Right atrium auricular region (tissue), 2 donors: Measurements from ENCODE around the gene HDAC9. TPM values are rescaled to one million over a fixed set of nuclear protein-coding genes. Genes with fewer than 3 reads are reported as not detected.
"Not testable (repeated sequence)": the region's sequence is repeated elsewhere in the genome, so short reads cannot be mapped to it uniquely, and the experiment has no call there.

Experiments
- DNase-seq: peaks from one replicate; pipeline ENCODE4 v3.0.0-alpha.2; 2019; ENCODE audit warnings: low spot score
- H3K27ac ChIP-seq, 2 donors: fragments of 200-600 bp; sonication (generic); 1 replicate in 1 of 2; 2 replicates in 1 of 2; pipeline ENCODE4 v1.5.1; 2016 to 2019
- H3K27me3 ChIP-seq, 2 donors: fragments of 200-600 bp; sonication (generic); one replicate each; pipeline versions ENCODE4 v1.5.1 to v1.6.0; 2017 to 2019
- H3K36me3 ChIP-seq: fragments of 200-600 bp; sonication (generic); one replicate; pipeline ENCODE4 v1.5.1; 2016
- H3K4me1 ChIP-seq, 2 donors: fragments of 200-600 bp; sonication (generic); one replicate each; pipeline versions ENCODE4 v1.5.1 to v1.6.0; 2017 to 2019
- H3K4me3 ChIP-seq, 2 donors: fragments of 200-600 bp; sonication (generic); 1 replicate in 1 of 2; 2 replicates in 1 of 2; pipeline ENCODE4 v1.5.1; 2017 to 2019; ENCODE audit warnings: mild to moderate bottlenecking in 1 of 2, moderate library complexity in 1 of 2
- H3K9me3 ChIP-seq, 2 donors: fragments of 200-600 bp; sonication (generic); one replicate each; pipeline ENCODE4 v1.5.1; 2019
- CTCF ChIP-seq, 2 donors: fragments of 200-600 bp; sonication (generic); IDR thresholded peaks; one replicate each; pipeline ENCODE4 v1.5.1; 2019; ENCODE audit warnings: antibody characterized with exemption in 2 of 2
- total RNA-seq, 2 donors: library from RNA; depleted of rRNA; stranded (reverse); fragments of >200 nt; gene quantifications; one replicate each; pipeline ENCODE4 v1.1.0, GENCODE V29; 2016

HDAC9 gene
- total RNA-seq, 2 donors from 2014 or later, result 16.6 to 28.0 TPM

GRCh38 chr7:18721429-18721828, 225.9 kb downstream of the HDAC9 start:
- Histone ChIP-seq H3K9me3 (no peaks in the 10 kb centered on the region), H3K27ac (no peak overlapping the region), H3K4me1 (no peaks in the 10 kb centered on the region), H3K27me3 (no peaks in the 10 kb centered on the region), H3K36me3 (no peaks in the 10 kb centered on the region), H3K4me3 (no peak overlapping the region)
- TF ChIP-seq CTCF (IDR thresholded peaks at IDR 0.05), result no peak
- DNase-seq, result no peak

GRCh38 chr7:18724318-18724717, 228.8 kb downstream of the HDAC9 start:
- H3K27ac ChIP-seq, result no peak overlapping the region
- TF ChIP-seq CTCF (IDR thresholded peaks at IDR 0.05), result no peak
- no peaks in the 10 kb centered on the region for H3K4me1 ChIP-seq
- H3K9me3 ChIP-seq, result no peaks in the 10 kb centered on the region
- H3K27me3 ChIP-seq, result no peaks in the 10 kb centered on the region
- no peak for DNase-seq
- H3K36me3 ChIP-seq, result no peaks in the 10 kb centered on the region
- H3K4me3 ChIP-seq, result no peak overlapping the region

GRCh38 chr7:18727115-18727870, 231.7 kb downstream of the HDAC9 start:
- Histone ChIP-seq H3K36me3 (no peaks in the 10 kb centered on the region), H3K27me3 (no peaks in the 10 kb centered on the region), H3K27ac (no peak overlapping the region), H3K4me1 (no peaks in the 10 kb centered on the region), H3K9me3 (no peaks in the 10 kb centered on the region), H3K4me3 (no peak overlapping the region)
- TF ChIP-seq CTCF (IDR thresholded peaks at IDR 0.05), result no peak
- no peak for DNase-seq

GRCh38 chr7:18736012-18736411, 240.5 kb downstream of the HDAC9 start:
- not testable (repeated sequence) for H3K27ac ChIP-seq, DNase-seq, H3K27me3 ChIP-seq

GRCh38 chr7:18740579-18740988, 245.0 kb downstream of the HDAC9 start:
- Histone ChIP-seq H3K4me3 (no peak overlapping the region), H3K27ac (no peak overlapping the region), H3K4me1 (no peaks in the 10 kb centered on the region), H3K36me3 (no peaks in the 10 kb centered on the region), H3K9me3 (no peaks in the 10 kb centered on the region), H3K27me3 (no peaks in the 10 kb centered on the region)
- no peak for TF ChIP-seq CTCF (IDR thresholded peaks at IDR 0.05)
- no peak for DNase-seq

More at GRCh38 chr7:18736012-18736411, 240.5 kb downstream of the HDAC9 start:
- H3K4me3 ChIP-seq, H3K9me3 ChIP-seq, H3K4me1 ChIP-seq, H3K36me3 ChIP-seq: not testable (repeated sequence)

- Histone ChIP-seq H3K4me1 (no peaks in the 10 kb centered on the region), H3K27me3 (no peaks in the 10 kb centered on the region), H3K36me3 (no peaks in the 10 kb centered on the region), H3K9me3 (no peaks in the 10 kb centered on the region), H3K27ac (no peak overlapping the region), H3K4me3 (no peak overlapping the region)
- no peak for TF ChIP-seq CTCF (IDR thresholded peaks at IDR 0.05)
- no peak for DNase-seq
Observed at GRCh38 chr7:18753972-18754610, 258.5 kb downstream of the HDAC9 start.
